Renal cortical epithelial cell (primary cell): Measurements from ENCODE around the gene CHD6. TPM values are rescaled to one million over a fixed set of nuclear protein-coding genes. Genes with fewer than 3 reads are reported as not detected.

Source experiments
- DNase-seq: peaks from one replicate; pipeline ENCODE4 v3.0.0-alpha.2; 2011; ENCODE audit warnings: low read depth
- total RNA-seq: library from RNA; depleted of rRNA; stranded (reverse); fragments of >200 nt; gene quantifications from 2 replicates; pipeline ENCODE4 v1.2.3, GENCODE V29; 2014

The CHD6 gene
- total RNA-seq, 1 donor from 2014 or later, result 45.5 TPM

DNA sequence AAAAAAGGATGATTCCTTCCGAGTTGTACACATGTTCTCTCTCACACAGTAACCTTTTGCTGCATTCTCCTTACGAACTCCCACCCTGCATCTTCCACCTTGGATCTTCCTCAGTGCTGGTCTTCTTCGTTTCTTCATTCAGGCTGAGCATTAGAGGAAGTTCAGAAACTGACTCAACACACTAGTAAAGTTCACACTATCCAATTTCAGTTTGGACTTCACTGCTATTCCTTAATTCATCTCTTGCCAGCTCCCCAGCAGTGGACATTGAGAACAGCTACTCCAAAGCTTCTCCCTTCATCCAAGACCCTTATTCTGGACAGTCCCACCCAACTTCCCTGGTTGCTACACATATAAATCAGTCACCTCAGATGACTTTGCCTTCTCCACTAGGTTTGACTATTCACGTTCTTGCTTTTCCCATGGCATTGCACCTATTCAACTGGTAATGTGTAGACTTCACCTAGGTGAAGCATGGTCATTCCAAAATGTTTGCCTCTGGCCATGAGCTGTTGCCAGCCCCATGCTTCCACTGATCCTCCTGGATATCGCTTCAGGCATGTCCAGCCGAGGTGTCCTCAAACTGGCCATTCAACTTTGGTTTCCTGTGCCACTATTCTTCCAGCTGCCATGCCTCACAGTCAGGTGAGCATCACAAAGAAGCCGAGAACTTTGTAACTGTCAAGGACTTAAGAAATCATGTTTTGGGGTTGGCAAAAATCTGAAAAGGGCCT lies 147.6 kb downstream of the CHD6 start:
- DNase-seq, result no peak

DNA sequence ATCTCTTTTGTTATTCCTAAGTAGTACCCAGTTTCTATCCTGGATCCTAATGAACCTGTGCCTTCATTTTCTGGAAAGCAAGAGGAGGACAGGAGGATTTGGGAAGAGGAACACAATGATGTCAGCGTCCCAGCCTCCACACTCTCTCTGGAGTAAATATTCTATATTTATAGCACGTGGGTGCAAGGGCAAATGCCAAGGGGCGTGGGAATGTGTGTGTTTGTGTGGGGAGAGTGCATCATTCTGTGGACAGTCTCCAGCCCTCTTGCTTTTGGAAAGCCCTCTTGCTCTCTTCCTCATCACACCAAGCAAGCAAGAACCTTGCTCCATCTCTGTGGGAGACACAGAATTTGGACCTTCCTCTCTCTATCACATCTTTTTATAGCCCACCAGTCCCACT lies 148.3 kb downstream of the CHD6 start:
- DNase-seq, result no peak

DNA sequence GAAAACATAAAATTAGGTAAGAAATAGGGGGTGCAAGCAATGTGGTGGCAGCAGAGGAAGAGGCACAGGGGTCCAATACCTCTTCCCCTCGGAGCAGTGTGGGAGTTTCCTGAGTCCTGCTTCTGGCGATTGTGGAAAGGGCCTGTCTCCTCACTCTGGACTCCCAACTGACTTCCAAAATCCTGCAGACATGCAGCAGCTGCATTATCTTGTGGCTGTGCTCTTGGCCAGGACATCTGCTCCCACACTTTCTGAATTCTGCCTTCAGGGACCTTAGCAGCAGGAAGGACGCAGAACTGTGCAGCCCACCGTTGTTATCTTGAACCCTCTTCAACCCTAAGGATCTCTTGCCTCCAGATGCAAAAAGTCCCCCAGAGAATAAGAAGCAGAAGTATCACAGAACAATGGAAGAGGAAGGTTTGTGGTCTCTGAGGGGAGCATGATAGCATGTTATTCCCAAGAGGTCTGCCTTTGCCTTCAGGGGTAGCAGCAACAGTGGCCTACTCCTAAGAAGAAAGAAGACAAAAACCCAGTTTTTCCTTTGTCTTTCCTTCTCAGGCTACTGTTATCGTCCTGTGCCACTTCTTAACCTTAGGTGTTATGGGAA lies 149.1 kb downstream of the CHD6 start:
- no peak for DNase-seq

DNA sequence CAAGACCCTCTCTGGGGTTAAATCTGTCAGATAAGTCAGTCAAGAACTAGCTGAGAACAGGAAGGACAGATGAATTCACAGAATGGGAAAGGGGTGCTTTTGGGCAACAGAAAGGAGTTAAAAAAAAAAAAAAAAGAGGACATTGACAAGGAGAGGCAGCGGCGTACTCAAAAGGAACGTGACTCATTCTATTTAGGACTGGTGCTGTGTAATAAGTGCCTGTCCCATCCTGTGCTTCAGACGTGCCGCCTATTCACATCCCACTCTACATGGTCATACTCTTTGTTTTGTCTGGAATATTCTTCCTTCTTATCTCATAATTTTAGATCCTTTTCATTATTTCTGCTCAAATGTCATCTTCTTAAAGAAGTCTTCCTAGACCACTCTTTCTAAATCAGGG lies 150.5 kb downstream of the CHD6 start:
- DNase-seq, result no peak

DNA sequence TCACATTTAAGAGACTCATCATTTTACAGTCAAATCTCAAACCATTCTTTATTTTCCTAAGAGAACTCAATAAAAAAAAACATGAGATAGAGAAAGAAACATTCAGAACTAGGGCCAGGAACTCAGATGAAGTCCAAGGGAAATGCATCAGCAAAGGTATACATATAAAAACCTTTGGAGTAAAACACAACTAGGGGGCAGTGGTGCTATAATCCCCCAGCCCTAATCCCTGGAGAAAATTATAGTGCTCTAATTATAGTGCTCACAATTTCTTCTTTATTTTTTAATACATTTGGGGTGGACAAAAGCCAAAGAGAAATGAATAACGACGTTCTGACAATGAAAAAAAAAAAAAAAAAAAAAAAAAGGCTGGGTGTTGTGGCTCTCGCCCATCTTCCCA lies 151.0 kb downstream of the CHD6 start:
- no peak for DNase-seq

DNA sequence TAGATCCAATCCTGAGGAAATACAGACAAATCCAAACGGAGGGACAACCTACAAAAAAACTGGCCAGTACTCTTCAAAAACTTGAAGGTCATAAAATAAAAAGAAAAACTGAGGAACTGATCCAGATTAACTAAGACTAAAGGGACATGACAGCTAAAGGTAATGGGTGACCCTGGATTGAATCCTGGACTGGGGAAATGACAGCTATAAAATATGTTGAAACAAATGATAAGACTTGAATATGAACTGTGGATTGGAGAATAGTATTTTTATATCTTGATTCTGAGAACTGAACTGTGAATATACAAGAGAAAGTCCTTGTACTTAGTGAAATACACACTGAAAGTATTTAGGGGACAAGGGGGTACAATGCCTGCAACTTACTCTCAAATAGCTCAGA lies 154.6 kb downstream of the CHD6 start:
- no peak for DNase-seq

DNA sequence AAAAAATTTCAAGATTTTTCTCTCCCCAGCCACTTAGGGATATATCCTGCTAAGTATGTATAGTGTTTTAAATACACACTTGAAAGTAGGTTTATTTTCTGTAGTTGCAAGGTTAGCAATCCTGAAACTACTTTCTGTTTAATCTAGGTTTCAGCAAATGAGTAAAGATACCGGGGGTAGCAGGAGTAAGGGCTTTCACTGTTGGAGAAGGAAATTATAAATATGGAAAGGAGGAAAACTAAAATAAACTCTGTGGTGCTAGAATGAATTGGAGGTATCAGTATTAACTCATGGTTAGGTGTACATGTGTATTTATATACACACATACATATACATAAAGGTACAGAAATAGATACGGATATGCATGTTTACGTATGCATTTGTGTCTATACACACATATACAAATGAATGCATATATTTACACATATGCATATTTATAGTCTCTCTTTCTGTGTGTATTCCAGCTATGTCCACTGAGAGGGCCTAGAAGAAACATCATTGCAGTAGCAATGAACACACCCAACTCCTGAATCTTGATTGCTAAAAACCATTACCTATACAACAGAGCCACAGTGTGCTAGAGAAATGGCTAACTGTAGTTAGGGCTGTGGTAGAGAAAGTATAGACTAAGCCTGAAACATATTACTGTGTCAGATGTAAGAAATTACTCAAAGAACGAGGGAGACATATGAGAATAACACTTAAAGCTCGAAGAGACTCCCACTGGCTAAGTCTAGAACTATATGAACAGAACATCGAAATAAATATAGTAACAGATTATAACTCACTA lies 155.6 kb downstream of the CHD6 start:
- DNase-seq, result no peak

DNA sequence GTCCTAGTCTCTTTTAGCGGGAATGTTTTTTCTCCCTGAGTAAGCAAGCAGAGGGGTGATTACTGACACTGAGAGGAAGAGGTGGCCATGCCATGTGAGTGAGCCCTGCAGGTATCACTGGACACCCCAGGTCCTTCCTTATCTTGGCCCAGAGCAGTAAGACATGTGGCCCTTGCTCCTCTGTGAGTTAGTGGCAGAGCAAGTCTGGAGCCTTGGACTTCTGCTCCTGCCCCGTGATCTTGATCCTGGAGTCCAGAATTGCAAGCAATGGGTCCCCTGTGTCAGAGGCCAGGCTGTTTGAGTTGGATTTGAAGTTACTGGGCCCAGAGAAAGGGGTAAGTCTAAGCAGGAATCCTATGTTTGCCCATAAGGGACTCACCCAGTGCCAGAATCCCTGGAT lies 159.4 kb downstream of the CHD6 start:
- DNase-seq, result no peak

DNA sequence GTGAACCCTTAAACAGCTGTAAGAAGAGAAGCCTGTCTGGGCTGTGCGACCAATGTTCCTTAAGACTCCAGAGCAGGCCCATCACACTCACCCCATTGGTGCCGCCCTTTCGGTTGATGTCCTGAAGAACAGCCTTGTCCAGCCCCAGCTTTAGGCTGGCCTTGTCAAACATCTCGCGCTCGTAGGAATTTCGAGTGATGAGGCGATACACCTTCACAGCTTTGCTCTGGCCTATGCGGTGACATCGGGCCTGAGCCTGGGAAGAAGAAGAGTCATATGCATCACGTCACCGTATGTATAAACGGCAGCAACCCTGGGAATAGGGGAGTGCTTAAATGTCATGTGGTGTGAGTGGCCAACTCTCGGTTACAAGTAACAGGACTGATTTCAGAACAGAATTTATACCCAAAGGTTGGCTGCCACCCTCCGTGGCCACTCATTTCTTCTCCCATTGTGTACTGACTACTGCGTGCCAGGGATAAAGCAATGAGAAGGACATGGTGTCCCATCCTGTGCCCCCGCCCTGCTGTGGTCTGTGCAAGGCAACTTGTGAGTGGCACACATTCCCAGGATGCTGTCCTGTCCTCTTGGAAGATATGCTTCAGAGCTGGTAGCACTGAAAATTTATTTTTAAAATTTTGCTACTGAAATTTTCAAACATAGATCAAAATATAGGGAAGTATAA lies 160.9 kb downstream of the CHD6 start:
- no peak for DNase-seq

DNA sequence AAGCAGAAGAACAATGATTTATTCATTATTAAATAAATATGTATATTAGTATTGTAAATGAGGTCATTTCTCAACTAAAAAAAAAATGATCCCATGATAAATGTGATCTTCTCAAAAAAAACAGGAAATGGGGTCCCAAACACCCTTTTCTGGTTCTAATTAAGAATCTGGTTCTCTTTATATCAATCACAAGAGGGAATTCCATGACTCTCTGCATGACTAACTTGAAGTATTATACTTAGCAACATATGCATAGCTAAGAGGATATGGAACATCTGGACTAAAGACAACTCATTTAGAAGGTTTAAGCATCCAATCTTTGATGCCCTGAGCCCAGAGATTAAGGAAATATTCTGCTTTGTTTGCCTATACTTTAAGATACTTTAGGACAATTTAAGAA lies 161.8 kb downstream of the CHD6 start:
- DNase-seq, result no peak

DNA sequence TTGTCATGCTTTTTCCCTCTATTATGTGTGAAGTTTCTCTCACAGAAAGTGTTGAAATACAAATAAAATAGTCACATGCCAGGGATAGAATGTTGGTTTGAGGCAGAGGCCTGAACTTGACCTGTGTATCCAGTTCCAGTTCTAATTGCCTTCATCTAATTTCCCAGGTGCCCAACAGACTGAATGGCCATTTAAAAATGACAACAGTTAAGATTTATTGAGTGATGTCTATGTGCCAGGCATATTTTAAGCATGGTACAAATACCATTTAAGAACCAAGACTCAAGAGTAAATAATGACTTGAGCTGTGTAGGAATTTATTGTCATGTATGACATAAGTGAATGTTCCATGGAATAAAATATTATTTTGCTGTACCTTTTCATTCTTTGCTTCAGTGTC lies 163.9 kb downstream of the CHD6 start:
- peak; percentile 3 for DNase-seq

DNA sequence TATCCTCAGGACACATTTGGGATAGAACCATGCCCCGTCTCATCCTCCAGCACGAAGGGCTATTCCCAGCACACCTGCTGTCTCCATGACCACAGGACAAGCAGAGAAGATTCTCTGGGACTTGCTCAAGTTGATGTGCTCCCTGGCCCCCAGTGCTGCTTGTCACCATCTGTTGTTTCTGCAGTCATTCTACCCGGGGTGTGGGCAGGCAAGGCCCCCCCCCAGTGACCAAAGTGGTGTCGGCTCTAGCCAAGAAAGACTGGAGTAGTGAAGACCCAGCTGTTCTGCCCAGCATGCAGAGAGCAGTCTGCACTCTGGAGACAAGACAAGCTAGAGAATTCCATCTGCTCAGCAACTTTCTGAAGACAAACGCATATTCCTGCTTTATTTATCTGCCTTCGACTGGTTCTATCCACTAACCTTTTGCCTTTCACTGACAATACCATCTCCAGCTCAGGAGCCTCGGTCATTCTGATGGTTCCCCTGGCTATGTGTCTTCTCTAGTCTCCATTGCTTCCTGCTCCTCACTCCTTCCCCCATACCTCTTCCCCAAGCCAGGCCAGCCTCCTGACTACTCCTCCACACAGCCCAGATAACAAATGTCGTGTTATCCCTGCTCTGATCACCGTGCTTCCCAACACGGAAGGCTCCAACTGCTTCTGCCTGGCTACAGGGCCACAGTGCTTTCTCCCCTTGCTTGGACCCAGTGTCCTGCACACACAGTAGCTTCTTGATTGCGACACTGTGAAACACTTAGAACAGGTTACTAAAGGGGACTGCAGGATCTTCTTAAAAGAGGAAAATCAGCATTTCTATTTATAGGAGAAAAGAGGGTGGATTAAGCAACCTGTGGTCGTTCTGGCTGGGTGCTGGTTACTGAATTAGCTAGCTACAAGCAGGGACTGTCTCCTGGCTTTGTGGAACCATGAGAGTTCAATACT lies 164.9 kb downstream of the CHD6 start:
- peak; percentile 40 for DNase-seq

DNA sequence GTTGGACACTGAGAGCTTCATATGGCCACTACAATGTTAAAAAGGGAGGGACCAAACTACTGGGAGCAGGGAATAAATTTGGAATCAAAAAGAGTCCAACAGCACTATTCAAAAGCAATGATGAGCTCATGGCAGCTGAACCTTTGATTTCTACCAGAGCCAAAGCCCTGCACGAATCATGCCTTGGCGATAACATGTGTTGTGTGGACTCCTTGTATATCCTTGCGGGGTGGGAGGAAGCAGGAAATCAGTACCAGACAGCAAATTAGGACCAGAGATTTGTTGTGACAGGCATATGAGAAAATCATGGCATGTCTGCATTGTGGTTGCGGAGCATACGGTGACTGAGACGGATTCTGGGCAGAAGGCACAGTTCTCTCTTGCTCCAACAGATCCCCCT lies 166.0 kb downstream of the CHD6 start:
- DNase-seq, result no peak

DNA sequence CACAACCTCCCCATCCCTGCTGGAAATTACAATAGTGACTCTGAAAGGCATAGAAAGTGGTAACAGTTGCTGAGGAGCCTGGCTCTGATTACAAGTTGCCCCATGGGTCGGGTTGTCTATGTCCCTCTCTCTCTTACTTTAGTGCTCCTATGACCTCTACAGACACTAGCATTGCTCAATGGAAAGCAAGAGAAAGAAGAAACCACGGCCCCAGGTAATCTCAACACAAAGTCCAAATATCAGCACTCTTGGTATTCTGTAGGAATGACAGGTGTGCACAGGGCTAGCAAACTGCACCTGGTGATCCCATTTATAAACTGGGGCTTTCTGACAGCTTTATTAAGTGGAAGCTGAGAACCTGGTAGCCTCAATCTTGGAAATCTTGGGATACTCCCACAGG lies 171.2 kb downstream of the CHD6 start:
- no peak for DNase-seq

DNA sequence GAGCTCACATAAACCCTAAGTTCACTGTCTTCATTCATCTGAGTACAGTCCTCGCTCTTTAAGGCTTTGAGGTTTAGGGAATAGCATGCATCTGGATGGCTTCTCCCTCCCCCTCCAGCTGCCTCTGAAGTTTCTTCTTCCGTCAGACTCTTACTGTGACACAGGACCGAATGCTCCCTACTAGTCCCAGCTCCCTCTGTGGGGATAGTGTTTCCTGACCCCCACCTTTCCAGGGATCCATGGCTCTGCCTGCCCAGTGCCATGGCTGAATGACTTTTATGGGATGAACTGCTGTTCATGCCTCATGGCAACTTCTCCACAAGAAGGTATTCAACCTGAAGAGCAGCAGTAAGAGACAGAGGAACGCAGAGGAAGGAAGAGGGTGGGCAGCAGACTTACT lies 171.7 kb downstream of the CHD6 start:
- DNase-seq, result no peak

DNA sequence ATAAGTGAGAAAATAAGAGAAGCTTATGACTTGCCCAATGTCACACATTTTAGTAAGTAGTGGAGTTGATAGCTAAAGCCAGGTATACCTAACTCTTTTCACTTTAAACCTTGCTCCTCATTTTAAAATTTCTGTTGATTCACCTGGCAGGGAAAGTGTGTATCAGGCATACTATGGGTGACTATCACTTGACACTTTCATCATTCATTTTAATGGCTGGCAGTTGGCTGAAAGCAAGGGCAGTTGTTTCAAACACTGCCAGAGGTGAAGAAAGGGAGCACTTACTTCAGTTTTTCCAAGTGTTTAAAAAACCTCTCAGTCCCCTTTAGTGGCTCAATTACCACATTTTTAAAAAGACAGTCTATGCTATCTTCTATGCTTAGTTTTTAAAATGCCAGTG lies 173.4 kb downstream of the CHD6 start:
- DNase-seq, result no peak

DNA sequence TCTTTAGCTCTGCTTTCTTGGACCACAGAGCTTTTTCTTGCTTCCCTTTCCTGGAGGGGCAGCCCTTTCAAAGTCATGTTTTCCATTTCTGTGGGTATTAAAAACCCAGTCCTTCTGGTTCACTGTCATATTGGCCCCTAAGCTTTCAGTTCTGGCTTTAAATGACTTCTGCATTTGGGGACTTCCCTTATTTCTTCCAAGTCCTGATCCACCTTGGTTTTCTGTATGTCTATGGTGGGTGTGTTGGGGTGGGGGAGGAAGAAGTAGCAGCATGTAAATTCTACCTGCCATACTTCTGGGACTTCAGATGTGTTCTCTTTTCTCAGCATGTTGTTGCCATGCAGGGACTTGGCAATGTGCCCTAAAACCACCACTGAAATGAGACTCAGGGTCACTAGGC lies 174.5 kb downstream of the CHD6 start:
- no peak for DNase-seq

DNA sequence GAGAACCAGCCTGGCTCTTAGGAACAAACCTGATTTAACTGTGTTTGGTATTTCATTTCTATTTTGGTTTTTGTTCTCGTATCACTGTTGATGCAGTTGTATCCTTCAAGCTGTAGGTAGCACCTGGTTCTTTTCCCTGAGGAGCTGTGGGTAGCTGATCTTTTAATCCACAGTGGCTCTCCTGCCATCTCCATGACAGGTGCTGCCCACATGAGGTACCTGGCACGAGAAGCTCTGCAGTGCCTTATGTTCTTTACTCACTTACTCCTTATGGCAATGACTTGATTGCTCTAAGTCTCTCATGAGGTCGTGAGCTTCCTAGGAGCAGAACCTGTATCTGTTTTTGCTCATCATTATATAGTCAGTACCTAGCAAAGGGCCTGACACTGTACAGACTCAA lies 177.3 kb downstream of the CHD6 start:
- no peak for DNase-seq

DNA sequence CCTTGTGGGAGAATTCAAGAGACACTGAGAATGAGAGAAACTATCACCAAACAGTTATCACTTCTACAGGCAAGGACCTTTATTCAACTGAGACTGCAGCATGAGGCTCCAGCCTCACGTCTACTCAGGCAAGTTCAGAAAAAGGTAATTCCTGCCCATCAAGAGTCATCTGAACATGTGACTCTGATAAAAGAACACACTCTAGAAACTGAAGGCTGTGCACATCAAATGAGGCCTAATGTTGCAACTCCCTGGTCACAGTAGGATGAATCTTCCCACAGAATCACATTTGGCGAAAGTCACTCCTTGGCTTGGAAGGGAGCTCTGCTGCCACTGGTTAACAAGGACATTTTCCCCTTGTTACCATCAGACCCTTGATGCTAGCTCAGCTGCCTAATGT lies 180.3 kb downstream of the CHD6 start:
- DNase-seq, result peak; percentile 80

DNA sequence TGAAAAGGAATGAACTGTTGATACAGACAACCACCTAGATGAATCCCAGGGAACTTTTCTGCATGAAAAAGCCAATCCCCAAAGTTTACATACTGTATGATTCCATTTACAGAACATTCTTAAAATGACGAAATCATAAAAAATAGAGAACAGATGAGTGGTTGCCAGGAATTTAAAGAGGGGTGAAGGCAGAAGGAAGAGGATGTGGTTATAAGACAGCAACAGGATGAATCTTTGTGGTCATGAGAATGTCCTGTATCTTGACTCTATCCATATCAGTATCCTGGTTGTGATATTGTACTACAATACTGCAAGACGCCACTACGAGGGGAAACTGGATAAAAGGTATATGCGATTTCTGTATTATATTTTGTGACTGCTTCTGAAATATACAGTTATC lies 181.5 kb downstream of the CHD6 start:
- peak; percentile 4 for DNase-seq

DNA sequence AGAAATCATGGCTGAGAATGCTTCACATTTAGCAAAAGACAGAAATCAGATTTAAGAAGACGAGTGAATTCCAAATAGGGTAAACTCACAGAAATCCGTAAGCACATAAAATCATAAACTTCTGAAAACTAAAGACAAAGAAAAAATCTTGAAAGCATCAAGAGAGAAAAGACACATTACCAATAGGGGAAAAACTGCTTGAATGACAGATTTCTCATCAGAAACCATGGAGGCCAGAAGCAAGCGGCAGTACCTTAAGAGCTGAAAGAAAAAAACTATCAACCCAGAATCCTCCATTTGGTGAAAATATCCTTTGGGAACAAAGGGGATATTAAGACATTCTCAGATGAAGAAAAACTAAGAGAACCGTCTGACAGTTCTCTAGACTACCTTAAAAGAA lies 185.0 kb downstream of the CHD6 start:
- DNase-seq, result no peak
